ENCODE results near the gene CTDSP1. TPM values are rescaled to one million over a fixed set of nuclear protein-coding genes. Genes with fewer than 3 reads are reported as not detected.

CTDSP1 gene
- total RNA-seq, 2 experiments from 2014 or later: 64.4 to 69.7 TPM

GRCh38 chr2:218402911-218403411, 3.3 kb downstream of the CTDSP1 start:
- Mint-ChIP-seq H3K4me1 (ENCODE audit: low read depth) (peaks cover 45% of the 10 kb centered on the region), H3K4me3 (no peak overlapping the region)
- POLR2A ChIA-PET: no interaction called here

GRCh38 chr2:218403810-218404209, 4.1 kb downstream of the CTDSP1 start:
- H3K36me3 Mint-ChIP-seq: peaks cover 18% of the 10 kb centered on the region
- POLR2A ChIA-PET: interaction anchor here (1.9 kb wide), 1 partner anchor 117 kb away, joined by 5 read pairs; no protein-coding TSS in a partner anchor
- peaks cover 5% of the 10 kb centered on the region for H3K27me3 Mint-ChIP-seq
- no peak overlapping the region for H3K4me3 Mint-ChIP-seq
- no peaks in the 10 kb centered on the region for H3K9me3 Mint-ChIP-seq
- intact Hi-C loops (cut with micrococcal nuclease): no loop called here
- peaks cover 47% of the 10 kb centered on the region for H3K4me1 Mint-ChIP-seq (ENCODE audit: low read depth)
- CTCF ChIA-PET: no interaction called here
- no peak overlapping the region for H3K27ac Mint-ChIP-seq
- no peak for DNase-seq

More at GRCh38 chr2:218402911-218403411, 3.3 kb downstream of the CTDSP1 start:
- DNase-seq: no peak
- Mint-ChIP-seq H3K9me3 (no peaks in the 10 kb centered on the region), H3K27ac (no peak overlapping the region), H3K27me3 (peaks cover 5% of the 10 kb centered on the region), H3K36me3 (peaks cover 18% of the 10 kb centered on the region)
- intact Hi-C loops (cut with micrococcal nuclease): no loop called here
- CTCF ChIA-PET: no interaction called here

GRCh38 chr2:218404351-218405085, 4.8 kb downstream of the CTDSP1 start:
- H3K27ac Mint-ChIP-seq: no peak overlapping the region
- peaks cover 18% of the 10 kb centered on the region for H3K36me3 Mint-ChIP-seq
- peaks cover 5% of the 10 kb centered on the region for H3K27me3 Mint-ChIP-seq
- H3K4me1 Mint-ChIP-seq (ENCODE audit: low read depth): peaks cover 47% of the 10 kb centered on the region
- intact Hi-C loops (cut with micrococcal nuclease): loop anchor here (5.0 kb wide), 3 partner anchors 113 to 983 kb away; partner anchors contain the start of gene DNPEP
- H3K9me3 Mint-ChIP-seq: no peaks in the 10 kb centered on the region
- ChIA-PET POLR2A (interaction anchor here (0.6 to 1.9 kb wide), 2 partner anchors 118 to 848 kb away, joined by 5 to 6 read pairs; partner anchors contain the start of gene TUBA4B), CTCF (interaction anchor here (0.5 to 1.5 kb wide), 4 partner anchors 8 to 244 kb away, joined by 3 to 4 read pairs (median 4); no protein-coding TSS in a partner anchor)
- no peak overlapping the region for H3K4me3 Mint-ChIP-seq
- DNase-seq: no peak

GRCh38 chr2:218405086-218405745, 5.5 kb downstream of the CTDSP1 start:
- H3K4me3 Mint-ChIP-seq: peak overlapping the region; percentile 71
- ChIA-PET POLR2A (interaction anchor here (0.6 to 1.9 kb wide), 3 partner anchors 9 to 848 kb away, joined by 5 to 6 read pairs (median 5); partner anchors contain the start of gene TUBA4B), CTCF (interaction anchor here (0.9 to 1.5 kb wide), 3 partner anchors 9 to 243 kb away, joined by 3 to 4 read pairs (median 4); no protein-coding TSS in a partner anchor)
- intact Hi-C loops (cut with micrococcal nuclease): loop anchor here (5.0 kb wide), 3 partner anchors 112 to 982 kb away; partner anchors contain the start of gene DNPEP
- H3K27ac Mint-ChIP-seq: peak overlapping the region; percentile 81
- peaks cover 5% of the 10 kb centered on the region for H3K27me3 Mint-ChIP-seq
- DNase-seq: no peak
- H3K4me1 Mint-ChIP-seq (ENCODE audit: low read depth): peaks cover 47% of the 10 kb centered on the region
- no peaks in the 10 kb centered on the region for H3K9me3 Mint-ChIP-seq
- H3K36me3 Mint-ChIP-seq: peaks cover 17% of the 10 kb centered on the region

GRCh38 chr2:218405746-218406208, 6.1 kb downstream of the CTDSP1 start:
- ChIA-PET POLR2A (interaction anchor here (1.8 kb wide), 1 partner anchor 9 kb away, joined by 5 read pairs; no protein-coding TSS in a partner anchor), CTCF (interaction anchor here (1.2 to 1.5 kb wide), 2 partner anchors 9 to 242 kb away, joined by 4 read pairs; no protein-coding TSS in a partner anchor)
- Mint-ChIP-seq H3K9me3 (no peaks in the 10 kb centered on the region), H3K4me1 (ENCODE audit: low read depth) (peaks cover 47% of the 10 kb centered on the region), H3K36me3 (peaks cover 17% of the 10 kb centered on the region), H3K27me3 (peaks cover 5% of the 10 kb centered on the region), H3K27ac (peak overlapping the region; percentile 81), H3K4me3 (peak overlapping the region; percentile 71)
- DNase-seq: peak; percentile 40
- intact Hi-C loops (cut with micrococcal nuclease): loop anchor here (1.0 to 5.0 kb wide), 7 partner anchors 9 to 982 kb away; partner anchors contain the start of genes CNOT9, DNPEP and USP37

GRCh38 chr2:218406209-218406948, 6.7 kb downstream of the CTDSP1 start:
- Mint-ChIP-seq H3K4me3 (peak overlapping the region; percentile 71), H3K4me1 (ENCODE audit: low read depth) (peaks cover 42% of the 10 kb centered on the region), H3K27ac (peak overlapping the region; percentile 81), H3K27me3 (peaks cover 5% of the 10 kb centered on the region), H3K9me3 (no peaks in the 10 kb centered on the region), H3K36me3 (peaks cover 17% of the 10 kb centered on the region)
- peak; percentile 97 for DNase-seq
- intact Hi-C loops (cut with micrococcal nuclease): loop anchor here (1.0 to 5.0 kb wide), 7 partner anchors 10 to 981 kb away; partner anchors contain the start of genes CNOT9, DNPEP and USP37
- CTCF ChIA-PET: interaction anchor here (0.6 to 1.0 kb wide), 4 partner anchors 40 to 1183 kb away, joined by 3 to 6 read pairs (median 3); no protein-coding TSS in a partner anchor
- POLR2A ChIA-PET: interaction anchor here (1.0 to 1.8 kb wide), 2 partner anchors 10 to 45 kb away, joined by 3 to 5 read pairs; no protein-coding TSS in a partner anchor

- POLR2A ChIA-PET: interaction anchor here (1.0 to 1.2 kb wide), 2 partner anchors 46 to 241 kb away, joined by 3 read pairs; no protein-coding TSS in a partner anchor
- peak overlapping the region; percentile 74 for H3K27ac Mint-ChIP-seq
- peak overlapping the region; percentile 63 for H3K4me3 Mint-ChIP-seq
- peak; percentile 74 for DNase-seq
- CTCF ChIA-PET: interaction anchor here (0.6 to 1.0 kb wide), 3 partner anchors 41 to 120 kb away, joined by 3 to 6 read pairs (median 3); no protein-coding TSS in a partner anchor
- H3K4me1 Mint-ChIP-seq (ENCODE audit: low read depth): peaks cover 36% of the 10 kb centered on the region
- H3K36me3 Mint-ChIP-seq: peaks cover 17% of the 10 kb centered on the region
- H3K9me3 Mint-ChIP-seq: no peaks in the 10 kb centered on the region
- intact Hi-C loops (cut with micrococcal nuclease): loop anchor here (1.0 to 5.0 kb wide), 7 partner anchors 11 to 980 kb away; partner anchors contain the start of genes CNOT9, DNPEP and USP37
- H3K27me3 Mint-ChIP-seq: peaks cover 5% of the 10 kb centered on the region
Measured at GRCh38 chr2:218406949-218407618, 7.4 kb downstream of the CTDSP1 start.

- H3K27ac Mint-ChIP-seq: peak overlapping the region; percentile 58
- no peak overlapping the region for H3K4me3 Mint-ChIP-seq
- DNase-seq: no peak
- CTCF ChIA-PET: no interaction called here
- POLR2A ChIA-PET: interaction anchor here (1.2 to 1.4 kb wide), 2 partner anchors 157 to 241 kb away, joined by 3 to 5 read pairs; no protein-coding TSS in a partner anchor
- H3K9me3 Mint-ChIP-seq: no peaks in the 10 kb centered on the region
- peaks cover 5% of the 10 kb centered on the region for H3K27me3 Mint-ChIP-seq
- peaks cover 36% of the 10 kb centered on the region for H3K4me1 Mint-ChIP-seq (ENCODE audit: low read depth)
- intact Hi-C loops (cut with micrococcal nuclease): loop anchor here (2.0 to 5.0 kb wide), 4 partner anchors 59 to 980 kb away; partner anchors contain the start of gene DNPEP
- peaks cover 17% of the 10 kb centered on the region for H3K36me3 Mint-ChIP-seq
Measured at GRCh38 chr2:218407717-218408116, 8.0 kb downstream of the CTDSP1 start.

- Mint-ChIP-seq H3K27ac (no peak overlapping the region), H3K4me1 (ENCODE audit: low read depth) (no peaks in the 10 kb centered on the region), H3K9me3 (no peaks in the 10 kb centered on the region), H3K36me3 (no peaks in the 10 kb centered on the region), H3K27me3 (no peaks in the 10 kb centered on the region), H3K4me3 (no peak overlapping the region)
- POLR2A ChIA-PET: no interaction called here
- no peak for DNase-seq
- CTCF ChIA-PET: no interaction called here
- intact Hi-C loops (cut with micrococcal nuclease): no loop called here
Measured at GRCh38 chr2:218418321-218418716, 18.7 kb downstream of the CTDSP1 start.

- intact Hi-C loops (cut with micrococcal nuclease): no loop called here
- CTCF ChIA-PET: no interaction called here
- no peak within 1 kb of the TSS for H3K27ac Mint-ChIP-seq
- POLR2A ChIA-PET: no interaction called here
- no peaks in the 10 kb centered on the region for H3K9me3 Mint-ChIP-seq
- H3K36me3 Mint-ChIP-seq: no peaks in the 10 kb centered on the region
- H3K4me3 Mint-ChIP-seq: no peak within 1 kb of the TSS
- H3K4me1 Mint-ChIP-seq (ENCODE audit: low read depth): no peaks in the 10 kb centered on the region
- no peaks in the 10 kb centered on the region for H3K27me3 Mint-ChIP-seq
- no peak for DNase-seq
Measured at GRCh38 chr2:218418717-218419458, 19.2 kb downstream of the CTDSP1 start, which contains the start of gene VIL1. TSS of gene VIL1 (plus strand) at chr2:218419123. CDS start at chr2:218423779, 4,656 bp downstream.

All from activated CD4-positive, alpha-beta memory T cell treated with anti-CD3 and anti-CD28 coated beads for 36 hours (primary cell).